Pancreas (tissue), 10 donors: ENCODE measurements around the gene ETV3. TPM values are rescaled to one million over a fixed set of nuclear protein-coding genes. Genes with fewer than 3 reads are reported as not detected.
A peak's percentile ranks its signal among the peaks of the same experiment; 100 is the strongest.

Experiments
- ATAC-seq, 4 donors: fragments of 200-7000 bp; cut with Tn5 transposase; one replicate each; pipeline versions ENCODE4 v1.8.0 to v1.9.1; 2020; ENCODE audit warnings: mild to moderate bottlenecking in 4 of 4, moderate library complexity in 4 of 4
- DNase-seq, 6 donors: peaks; one replicate each; pipeline ENCODE4 v3.0.0-alpha.2; 2020
- FAIRE-seq: peaks from 2 replicates; lab custom pipeline; 2012; peaks lifted over from hg19 to GRCh38; lab: Jason Lieb, UNC
- H3K27ac ChIP-seq, 4 donors: fragments of 200-600 bp; sonication (generic); 1 replicate in 3 of 4; 2 replicates in 1 of 4; pipeline versions ENCODE4 v1.5.0 to v1.8.0; 2020
- H3K27me3 ChIP-seq, 4 donors: fragments of 200-600 bp; one replicate each; pipeline ENCODE4 v1.8.0; 2021
- H3K36me3 ChIP-seq, 3 donors: fragments of 200-600 bp; sonication (generic) in 1 of 3; one replicate each; pipeline versions ENCODE4 v1.5.0 to v1.8.0; 2020 to 2021
- H3K4me1 ChIP-seq, 3 donors: fragments of 200-600 bp; one replicate each; pipeline ENCODE4 v1.8.0; 2021
- H3K4me3 ChIP-seq, 4 donors: fragments of 200-600 bp; sonication (generic) in 2 of 4; one replicate each; pipeline versions ENCODE4 v1.5.0 to v1.8.0; 2020 to 2021
- H3K9me3 ChIP-seq, 4 donors: fragments of 200-600 bp; one replicate each; pipeline ENCODE4 v1.8.0; 2021
- CTCF ChIP-seq, 4 donors: fragments of 200-600 bp; sonication (generic) in 3 of 4; IDR thresholded peaks; one replicate each; pipeline versions ENCODE4 v1.5.0 to v1.8.0; 2021; ENCODE audit warnings: antibody characterized with exemption in 4 of 4
- WGBS, 2 donors: extraction: QIAGEN DNeasy Blood & Tissue Kit; methylation state at CpG; one replicate each; pipeline ENCODE4 v1.1.7; 2013; 5-methylcytosine and 5-hydroxymethylcytosine counted together
- intact Hi-C, 3 donors: fragments of 100-400 bp; cut with DNase I; formaldehyde crosslinking; loops; one replicate each; pipeline versions ENCODE4 v1.11.1 to v1.14.2; 2022
- polyA plus RNA-seq, 2 donors: library from polyadenylated mRNA; stranded (reverse); fragments of 200-250 nt; gene quantifications; one replicate each; pipeline ENCODE4 v1.2.3, GENCODE V29; 2013
- total RNA-seq, 6 donors: library from RNA; stranded (reverse); fragmentation: NEBNext Ultra II Directional in 4 of 6; extraction: Animal tissue kit (Norgen Biotek cat#: 25700) in 4 of 6; gene quantifications; one replicate each; pipeline versions ENCODE4 v1.2.1 to v1.2.4, GENCODE V29; 2021 to 2023
- donor health status: healthy with polysubstance abuse.
- donor health status: DM: no; HTN: no; CAD: no; lungs with moderate emphysema.
- donor health status: DM: no; HTN: no; CAD: no.
- donor health status: control.
- donor health status: control.
- donor health status: Bipolar disorder and iron deficiency.
- donor health status: DM: yes; HTN: yes; CAD: no.
- donor health status: DM: no; HTN: no; CAD: no.
- donor health status: DM: no; HTN: no; CAD: no.
- donor health status: DM: yes; HTN: yes; CAD: no.

The ETV3 gene
- total and polyA plus RNA-seq, 8 donors: 2.9 to 12.9 (median 7.3) TPM

- FAIRE-seq (no peak), DNase-seq (no peak), ATAC-seq (no peak)
- no peak overlapping the region for H3K27ac ChIP-seq
- H3K4me3 ChIP-seq: no peak overlapping the region
- intact Hi-C loops: loop anchor here in 1 of 3 donors (10.0 kb wide), 1 partner anchor 396 kb away; no protein-coding TSS in a partner anchor
- H3K27me3 ChIP-seq: no peaks in the 10 kb centered on the region
- WGBS, 2 donors: 80 to 86% methylated on average over 9 of the region's 9 CpGs
- no peaks in the 10 kb centered on the region for H3K4me1 ChIP-seq
- no peaks in the 10 kb centered on the region for H3K36me3 ChIP-seq
- TF ChIP-seq CTCF (IDR thresholded peaks at IDR 0.05): no peak
- H3K9me3 ChIP-seq: no peaks in the 10 kb centered on the region
Observed at GRCh38 chr1:157098519-157098918, 39.7 kb downstream of the ETV3 start.

GRCh38 chr1:157097692-157098091 is 40.5 kb downstream of the ETV3 start:
- Histone ChIP-seq H3K36me3 (no peaks in the 10 kb centered on the region), H3K4me1 (no peaks in the 10 kb centered on the region), H3K27ac (no peak overlapping the region), H3K27me3 (no peaks in the 10 kb centered on the region), H3K9me3 (no peaks in the 10 kb centered on the region), H3K4me3 (no peak overlapping the region)
- WGBS, 2 donors: 65 to 66% methylated on average over 6 of the region's 6 CpGs
- no peak for ATAC-seq
- intact Hi-C loops: loop anchor here in 1 of 3 donors (10.0 kb wide), 1 partner anchor 397 kb away; no protein-coding TSS in a partner anchor
- no peak for FAIRE-seq
- peak in 1 of 6 donors; percentile 39 for DNase-seq
- no peak for TF ChIP-seq CTCF (IDR thresholded peaks at IDR 0.05)

GRCh38 chr1:157096881-157097280 is 41.3 kb downstream of the ETV3 start:
- Histone ChIP-seq H3K36me3 (no peaks in the 10 kb centered on the region), H3K9me3 (no peaks in the 10 kb centered on the region), H3K27me3 (no peaks in the 10 kb centered on the region), H3K27ac (no peak overlapping the region), H3K4me1 (no peaks in the 10 kb centered on the region), H3K4me3 (no peak overlapping the region)
- intact Hi-C loops: loop anchor here in 1 of 3 donors (10.0 kb wide), 1 partner anchor 398 kb away; no protein-coding TSS in a partner anchor
- ATAC-seq (no peak), DNase-seq (no peak), FAIRE-seq (no peak)
- WGBS, 2 donors: 81 to 82% methylated on average over 6 of the region's 6 CpGs
- TF ChIP-seq CTCF (IDR thresholded peaks at IDR 0.05): no peak

- WGBS, 2 donors: 69 to 78% methylated on average over 2 of the region's 2 CpGs
- Histone ChIP-seq H3K27me3 (no peaks in the 10 kb centered on the region), H3K36me3 (no peaks in the 10 kb centered on the region), H3K9me3 (no peaks in the 10 kb centered on the region), H3K27ac (no peak overlapping the region), H3K4me1 (no peaks in the 10 kb centered on the region), H3K4me3 (no peak overlapping the region)
- no peak for FAIRE-seq
- no peak for ATAC-seq
- intact Hi-C loops: loop anchor here in 1 of 3 donors (10.0 kb wide), 1 partner anchor 399 kb away; no protein-coding TSS in a partner anchor
- no peak for TF ChIP-seq CTCF (IDR thresholded peaks at IDR 0.05)
- no peak for DNase-seq
Observed at GRCh38 chr1:157095551-157095950, 42.6 kb downstream of the ETV3 start.

- Histone ChIP-seq H3K36me3 (no peaks in the 10 kb centered on the region), H3K9me3 (no peaks in the 10 kb centered on the region), H3K4me3 (no peak overlapping the region), H3K4me1 (no peaks in the 10 kb centered on the region), H3K27me3 (no peaks in the 10 kb centered on the region), H3K27ac (no peak overlapping the region)
- no peak for TF ChIP-seq CTCF (IDR thresholded peaks at IDR 0.05)
- DNase-seq (no peak), ATAC-seq (no peak), FAIRE-seq (no peak)
- 52 to 53% methylated on average over 4 of the region's 4 CpGs for WGBS, 2 donors
- intact Hi-C loops: loop anchor here in 1 of 3 donors (10.0 kb wide), 1 partner anchor 400 kb away; no protein-coding TSS in a partner anchor
Observed at GRCh38 chr1:157095091-157095490, 43.1 kb downstream of the ETV3 start.
